Mammary epithelial cell (primary cell): Measurements from ENCODE around the gene MED22.

Experiments used
- CTCF ChIP-seq, 2 donors: IDR thresholded peaks in 1 of 2; conservative IDR thresholded peaks in 1 of 2; 2 replicates each; pipeline ENCODE4 v1.5.1; 2011 to 2012; ENCODE audit warnings: inconsistent platforms in 2 of 2, low read length in 2 of 2, mild to moderate bottlenecking in 2 of 2, control low read depth in 1 of 2, low read depth in 1 of 2; ENCODE audit not compliant: insufficient read depth in 1 of 2; ENCODE audit errors: extremely low read depth in 1 of 2
- EZH2 ChIP-seq: IDR thresholded peaks from 2 replicates; pipeline ENCODE4 v1.6.1; 2012; ENCODE audit warnings: low read length, inconsistent platforms, borderline replicate concordance

GRCh38 chr9:133390713-133391112 lies 42.8 kb upstream of the MED22 start:
- TF ChIP-seq CTCF (conservative IDR thresholded peaks at IDR 0.05 in 1 of 2, IDR thresholded peaks at IDR 0.05 in 1 of 2; ENCODE audit: extremely low read depth in 1 of 2, insufficient read depth in 1 of 2, low read depth in 1 of 2, low read length in 2 of 2) (no peak), EZH2 (no peak)
